SW 1271 (cell line): ENCODE data around the gene FOXC1.

Source experiments
- DNase-seq, 2 experiments: peaks; one replicate each; lab custom pipeline; 2025; lab: John Stamatoyannopoulos, UW

The FOXC1 gene

GRCh38 chr6:1600063-1600763 lies 9.5 kb upstream of the FOXC1 start:
- no peak for DNase-seq

- DNase-seq, result no peak
Measured at GRCh38 chr6:1600764-1601157, 9.0 kb upstream of the FOXC1 start.

GRCh38 chr6:1601158-1602048 lies 8.3 kb upstream of the FOXC1 start:
- no peak for DNase-seq

DNA sequence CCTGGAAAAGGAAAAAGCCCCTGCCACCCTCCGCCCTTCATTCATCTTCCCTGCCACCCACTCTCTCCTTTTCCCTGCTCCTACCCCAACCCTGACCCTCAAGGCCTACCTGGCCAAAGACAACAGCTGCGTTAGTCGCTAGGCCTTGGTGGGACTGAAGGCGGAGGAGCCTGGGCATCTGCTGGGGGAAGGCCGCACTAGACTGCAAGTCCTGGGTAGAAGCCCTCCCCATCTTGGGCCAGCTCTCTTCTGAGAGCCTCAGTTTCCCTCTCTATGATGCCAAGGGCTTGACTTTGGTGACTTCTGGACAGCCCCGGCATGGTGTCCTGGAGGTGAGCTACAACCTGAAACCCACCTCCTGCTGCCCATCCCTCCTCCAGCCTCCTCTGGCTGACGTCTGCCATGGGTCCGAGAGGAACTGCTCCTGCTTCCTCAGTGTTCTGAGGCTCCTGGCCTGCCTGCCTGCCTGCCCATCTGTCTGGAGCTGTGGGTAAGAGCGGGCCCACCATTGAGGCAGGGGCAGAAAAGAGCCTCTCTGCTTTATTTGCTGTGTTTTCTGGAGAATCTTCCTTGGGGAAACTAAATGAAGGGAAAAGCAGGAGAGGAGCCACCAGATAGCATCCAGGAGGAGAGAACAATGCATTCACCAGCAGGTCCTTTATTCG lies 7.5 kb upstream of the FOXC1 start:
- no peak for DNase-seq

- no peak for DNase-seq
Measured at GRCh38 chr6:1603708-1604107, 6.0 kb upstream of the FOXC1 start.

GRCh38 chr6:1604158-1605003 lies 5.3 kb upstream of the FOXC1 start:
- peak in 1 of 2 experiments; percentile 42 for DNase-seq

GRCh38 chr6:1605004-1605892 lies 4.5 kb upstream of the FOXC1 start:
- DNase-seq, result no peak

DNA sequence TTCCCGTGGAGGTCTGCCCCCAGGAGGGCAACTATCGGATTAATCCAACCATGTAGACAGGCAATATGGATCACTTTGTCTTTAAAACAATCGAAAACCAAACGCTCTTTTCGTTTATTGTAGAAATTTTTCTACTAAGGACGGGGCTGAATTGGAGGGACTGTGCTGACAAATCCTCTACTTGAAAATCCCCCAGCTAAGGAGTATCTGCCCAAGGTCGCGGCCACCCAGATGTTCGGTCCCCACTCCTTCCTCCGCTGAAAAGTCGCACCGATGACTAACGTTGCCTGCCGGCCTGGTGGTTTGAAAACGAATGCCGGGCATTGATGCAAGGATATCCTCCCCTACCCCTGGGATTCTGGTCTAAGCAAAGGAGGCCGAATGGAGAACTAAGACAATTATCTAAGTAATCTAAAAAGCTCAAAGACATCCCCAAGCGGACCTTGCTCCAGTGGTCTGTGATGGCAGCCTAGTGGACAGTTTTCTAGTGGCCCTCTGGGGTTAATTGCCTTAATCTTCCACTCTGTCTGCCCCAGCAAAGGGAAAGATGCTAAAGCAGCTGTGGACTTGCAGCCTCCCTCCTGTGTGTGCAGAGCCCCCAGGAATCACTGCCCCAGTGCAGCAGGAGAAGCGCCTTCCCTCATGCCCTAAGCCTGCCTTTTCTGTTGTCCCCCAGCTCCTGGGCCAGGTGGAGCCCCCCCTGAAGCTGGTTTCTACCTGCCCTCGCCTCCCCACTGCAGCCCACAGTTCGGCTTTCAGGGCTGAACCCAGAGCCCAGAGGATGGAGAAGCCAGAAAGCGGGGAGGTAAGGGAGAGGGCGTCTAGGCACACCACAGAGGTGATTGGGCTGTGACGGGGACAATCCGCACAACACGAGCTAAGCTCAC lies 3.6 kb upstream of the FOXC1 start:
- DNase-seq, result no peak

- no peak for DNase-seq
Measured at GRCh38 chr6:1606780-1607515, 2.8 kb upstream of the FOXC1 start.

DNA sequence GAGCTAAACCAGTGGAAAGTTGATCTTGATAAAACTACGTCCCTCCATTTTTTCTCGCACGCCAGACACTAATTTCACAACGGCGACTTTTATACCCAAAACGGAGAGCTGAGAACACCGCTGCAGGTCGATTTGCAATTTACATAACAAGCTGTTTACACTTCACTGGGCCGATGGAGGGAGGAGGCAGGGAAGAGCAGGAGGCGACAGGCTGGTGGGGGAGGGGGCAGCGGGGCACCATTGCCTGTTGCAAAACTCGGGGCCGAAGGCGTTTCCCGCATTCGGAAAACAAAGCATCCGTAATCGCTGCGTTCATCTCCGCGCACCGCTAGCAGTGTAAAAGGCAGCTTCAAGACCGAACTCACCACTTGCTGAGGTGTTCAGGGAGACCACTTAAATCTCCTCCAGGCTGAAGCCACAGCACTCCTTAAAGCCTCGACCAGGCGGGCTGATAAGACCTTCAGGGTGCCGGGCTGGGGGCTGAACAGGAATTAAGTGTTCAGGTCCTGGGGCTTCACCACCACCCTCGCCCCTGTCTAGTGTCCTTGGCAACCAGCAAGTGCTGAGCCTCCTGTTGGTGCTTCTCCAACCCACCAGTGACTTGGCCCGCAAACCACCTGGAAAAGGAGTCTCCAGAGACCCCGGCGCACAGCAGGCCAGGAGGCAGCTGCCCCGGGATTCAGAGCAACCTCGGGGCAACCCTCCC lies 2.0 kb upstream of the FOXC1 start:
- DNase-seq, result no peak

- no peak for DNase-seq
Measured at GRCh38 chr6:1608222-1609040, 1.3 kb upstream of the FOXC1 start.

- DNase-seq, result peak in 1 of 2 experiments; percentile 20
Measured at GRCh38 chr6:1609041-1609647, 571 bp upstream of the FOXC1 start.

DNA sequence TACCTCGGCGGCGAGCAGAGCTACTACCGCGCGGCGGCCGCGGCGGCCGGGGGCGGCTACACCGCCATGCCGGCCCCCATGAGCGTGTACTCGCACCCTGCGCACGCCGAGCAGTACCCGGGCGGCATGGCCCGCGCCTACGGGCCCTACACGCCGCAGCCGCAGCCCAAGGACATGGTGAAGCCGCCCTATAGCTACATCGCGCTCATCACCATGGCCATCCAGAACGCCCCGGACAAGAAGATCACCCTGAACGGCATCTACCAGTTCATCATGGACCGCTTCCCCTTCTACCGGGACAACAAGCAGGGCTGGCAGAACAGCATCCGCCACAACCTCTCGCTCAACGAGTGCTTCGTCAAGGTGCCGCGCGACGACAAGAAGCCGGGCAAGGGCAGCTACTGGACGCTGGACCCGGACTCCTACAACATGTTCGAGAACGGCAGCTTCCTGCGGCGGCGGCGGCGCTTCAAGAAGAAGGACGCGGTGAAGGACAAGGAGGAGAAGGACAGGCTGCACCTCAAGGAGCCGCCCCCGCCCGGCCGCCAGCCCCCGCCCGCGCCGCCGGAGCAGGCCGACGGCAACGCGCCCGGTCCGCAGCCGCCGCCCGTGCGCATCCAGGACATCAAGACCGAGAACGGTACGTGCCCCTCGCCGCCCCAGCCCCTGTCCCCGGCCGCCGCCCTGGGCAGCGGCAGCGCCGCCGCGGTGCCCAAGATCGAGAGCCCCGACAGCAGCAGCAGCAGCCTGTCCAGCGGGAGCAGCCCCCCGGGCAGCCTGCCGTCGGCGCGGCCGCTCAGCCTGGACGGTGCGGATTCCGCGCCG lies 994 bp downstream of the FOXC1 start:
- peak in 1 of 2 experiments; percentile 23 for DNase-seq

GRCh38 chr6:1611322-1611571 lies 1.5 kb downstream of the FOXC1 start:
- peak in 1 of 2 experiments; percentile 19 for DNase-seq

DNA sequence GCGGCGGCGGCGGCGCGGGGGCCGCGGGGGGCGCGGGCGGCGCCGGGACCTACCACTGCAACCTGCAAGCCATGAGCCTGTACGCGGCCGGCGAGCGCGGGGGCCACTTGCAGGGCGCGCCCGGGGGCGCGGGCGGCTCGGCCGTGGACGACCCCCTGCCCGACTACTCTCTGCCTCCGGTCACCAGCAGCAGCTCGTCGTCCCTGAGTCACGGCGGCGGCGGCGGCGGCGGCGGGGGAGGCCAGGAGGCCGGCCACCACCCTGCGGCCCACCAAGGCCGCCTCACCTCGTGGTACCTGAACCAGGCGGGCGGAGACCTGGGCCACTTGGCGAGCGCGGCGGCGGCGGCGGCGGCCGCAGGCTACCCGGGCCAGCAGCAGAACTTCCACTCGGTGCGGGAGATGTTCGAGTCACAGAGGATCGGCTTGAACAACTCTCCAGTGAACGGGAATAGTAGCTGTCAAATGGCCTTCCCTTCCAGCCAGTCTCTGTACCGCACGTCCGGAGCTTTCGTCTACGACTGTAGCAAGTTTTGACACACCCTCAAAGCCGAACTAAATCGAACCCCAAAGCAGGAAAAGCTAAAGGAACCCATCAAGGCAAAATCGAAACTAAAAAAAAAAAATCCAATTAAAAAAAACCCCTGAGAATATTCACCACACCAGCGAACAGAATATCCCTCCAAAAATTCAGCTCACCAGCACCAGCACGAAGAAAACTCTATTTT lies 2.0 kb downstream of the FOXC1 start:
- peak in 1 of 2 experiments; percentile 41 for DNase-seq
